Esophagus muscularis mucosa (tissue), 4 donors: ENCODE measurements around the gene JAKMIP3. TPM values are rescaled to one million over a fixed set of nuclear protein-coding genes. Genes with fewer than 3 reads are reported as not detected.

Experiments
- DNase-seq: peaks from one replicate; pipeline ENCODE4 v3.0.0-alpha.2; 2017; ENCODE audit errors: extremely low spot score
- H3K27ac ChIP-seq, 4 donors: fragments of 200-600 bp; sonication (generic); replicated peaks in 1 of 4; 1 replicate in 3 of 4; 2 replicates in 1 of 4; pipeline ENCODE4 v1.5.1; 2016 to 2019; ENCODE audit warnings: mild to moderate bottlenecking in 1 of 4
- H3K27me3 ChIP-seq, 4 donors: fragments of 200-600 bp; sonication (generic); one replicate each; pipeline versions ENCODE4 v1.5.1 to v1.6.0; 2016 to 2019
- H3K36me3 ChIP-seq, 4 donors: fragments of 200-600 bp; sonication (generic); one replicate each; pipeline ENCODE4 v1.5.1; 2016 to 2019
- H3K4me1 ChIP-seq, 4 donors: fragments of 200-600 bp; sonication (generic); one replicate each; pipeline ENCODE4 v1.5.1; 2016 to 2019
- H3K4me3 ChIP-seq, 4 donors: fragments of 200-600 bp; sonication (generic); 1 replicate in 2 of 4; 2 replicates in 2 of 4; pipeline ENCODE4 v1.5.1; 2016 to 2019; ENCODE audit warnings: mild to moderate bottlenecking in 4 of 4, moderate library complexity in 1 of 4
- H3K9me3 ChIP-seq, 4 donors: fragments of 200-600 bp; sonication (generic); 1 replicate in 3 of 4; 2 replicates in 1 of 4; pipeline ENCODE4 v1.5.1; 2016 to 2019
- CTCF ChIP-seq, 3 experiments: fragments of 200-600 bp in 2 of 3; fragments of 450-650 bp in 1 of 3; sonication (generic) in 2 of 3; IDR thresholded peaks; one replicate each; pipeline ENCODE4 v1.5.1; 2017 to 2019; ENCODE audit warnings: antibody characterized with exemption in 3 of 3, mild to moderate bottlenecking in 2 of 3, moderate library complexity in 1 of 3
- EP300 ChIP-seq: sonication (generic); formaldehyde crosslinking; IDR thresholded peaks from one replicate; pipeline ENCODE4 v1.6.1; 2017; ENCODE audit warnings: antibody characterized with exemption
- POLR2A ChIP-seq: fragments of 450-650 bp; IDR thresholded peaks from one replicate; pipeline ENCODE4 v1.6.1; 2017; ENCODE audit warnings: antibody characterized with exemption, moderate library complexity, mild to moderate bottlenecking, low read depth
- POLR2AphosphoS5 ChIP-seq, 2 donors: sonication (generic); formaldehyde crosslinking; IDR thresholded peaks; one replicate each; pipeline ENCODE4 v1.6.1; 2017; ENCODE audit warnings: antibody characterized with exemption in 2 of 2
- WGBS: methylation state at CpG from one replicate; pipeline ENCODE4 v1.1.5; 2018; 5-methylcytosine and 5-hydroxymethylcytosine counted together
- intact Hi-C: fragments of 100-400 bp; cut with DNase I; formaldehyde crosslinking; loops from one replicate; pipeline ENCODE4 v1.15.1; 2023
- total RNA-seq, 4 donors: library from RNA; depleted of rRNA; stranded (reverse); fragments of >200 nt; gene quantifications; one replicate each; pipeline versions ENCODE4 v1.1.0 to v1.2.1, GENCODE V29; 2016

Gene JAKMIP3
- total RNA-seq = 1 to 10 TPM in 2 of 4 donors, under 1 TPM in 2; 0.66 to 1.6 (median 0.97) TPM

- H3K27ac ChIP-seq = peak within 1 kb of the TSS; percentile 81 to 92 (median 82)
- no peaks in the 10 kb centered on the region for H3K36me3 ChIP-seq
- no peaks in the 10 kb centered on the region for H3K9me3 ChIP-seq
- 14% methylated on average over 29 of the region's 35 CpGs for WGBS
- no peak for DNase-seq
- no peaks in the 10 kb centered on the region for H3K27me3 ChIP-seq
- TF ChIP-seq POLR2A (no peak), POLR2AphosphoS5 (IDR thresholded peaks at IDR 0.05) (peak; percentile 60 to 67), CTCF (IDR thresholded peaks at IDR 0.05) (no peak)
- peak within 1 kb of the TSS; percentile 55 to 61 (median 58) for H3K4me3 ChIP-seq
- H3K4me1 ChIP-seq = peaks cover 18 to 32% (median 23%) of the 10 kb centered on the region in 4 donors
- intact Hi-C loops = no loop called here
Measured at GRCh38 chr10:132065491-132066105, at the start of gene JAKMIP3. Gene JAKMIP3, plus strand, starts transcription at chr10:132065946. Its CDS starts 38,863 bp downstream, at chr10:132104809.

- no peaks in the 10 kb centered on the region for H3K9me3 ChIP-seq
- DNase-seq = no peak
- no peak overlapping the region for H3K4me3 ChIP-seq
- H3K27me3 ChIP-seq = peaks cover 0 to 4% (median 0%) of the 10 kb centered on the region in 4 donors
- intact Hi-C loops = no loop called here
- 79% methylated on average over 6 of the region's 6 CpGs for WGBS
- no peak overlapping the region for H3K27ac ChIP-seq
- no peaks in the 10 kb centered on the region for H3K4me1 ChIP-seq
- no peaks in the 10 kb centered on the region for H3K36me3 ChIP-seq
- TF ChIP-seq EP300 (no peak), POLR2A (no peak), CTCF (IDR thresholded peaks at IDR 0.05) (no peak), POLR2AphosphoS5 (IDR thresholded peaks at IDR 0.05) (no peak)
Measured at GRCh38 chr10:132016514-132016913, 49.2 kb upstream of the JAKMIP3 start.

GRCh38 chr10:132018446-132018845 is 47.3 kb upstream of the JAKMIP3 start:
- no peaks in the 10 kb centered on the region for H3K9me3 ChIP-seq
- H3K4me1 ChIP-seq = peaks cover 4 to 8% (median 5%) of the 10 kb centered on the region in 4 donors
- no peak for DNase-seq
- H3K27ac ChIP-seq = no peak overlapping the region
- intact Hi-C loops = no loop called here
- TF ChIP-seq EP300 = no peak
- no peak for TF ChIP-seq POLR2A
- no peak for TF ChIP-seq POLR2AphosphoS5 (IDR thresholded peaks at IDR 0.05)
- no peak for TF ChIP-seq CTCF (IDR thresholded peaks at IDR 0.05)
- H3K27me3 ChIP-seq = peaks cover 0 to 13% (median 0%) of the 10 kb centered on the region in 4 donors
- 48% methylated on average over 4 of the region's 5 CpGs for WGBS
- no peak overlapping the region for H3K4me3 ChIP-seq
- no peaks in the 10 kb centered on the region for H3K36me3 ChIP-seq

- no peak for DNase-seq
- Histone ChIP-seq H3K4me1 (peaks cover 6 to 12% (median 10%) of the 10 kb centered on the region in 4 donors), H3K27me3 (peaks cover 0 to 21% (median 0%) of the 10 kb centered on the region in 4 donors), H3K4me3 (no peak overlapping the region), H3K27ac (no peak overlapping the region), H3K9me3 (no peaks in the 10 kb centered on the region), H3K36me3 (no peaks in the 10 kb centered on the region)
- TF ChIP-seq POLR2AphosphoS5 (IDR thresholded peaks at IDR 0.05) (no peak), EP300 (no peak), POLR2A (no peak), CTCF (IDR thresholded peaks at IDR 0.05) (no peak)
- intact Hi-C loops = no loop called here
- no CpG with 5 or more reads among the region's 7 CpGs for WGBS
Measured at GRCh38 chr10:132019366-132019765, 46.4 kb upstream of the JAKMIP3 start.
